NAMALWA (cell line): Measurements from ENCODE around the gene TUBB4B.

Experiments used
- DNase-seq: peaks from one replicate; pipeline ENCODE4 v3.0.0-alpha.2; 2015; ENCODE audit warnings: low spot score

TUBB4B gene

GRCh38 chr9:137270929-137271695 lies 30.0 kb downstream of the TUBB4B start:
- no peak for DNase-seq

GRCh38 chr9:137271696-137272076 lies 30.6 kb downstream of the TUBB4B start:
- DNase-seq, result no peak

- DNase-seq, result no peak
These were observed 31.4 kb downstream of the TUBB4B start for GRCh38 chr9:137272241-137273094.

- no peak for DNase-seq
These were observed 32.0 kb downstream of the TUBB4B start for GRCh38 chr9:137273095-137273490.

- DNase-seq, result peak; percentile 68
These were observed 32.7 kb downstream of the TUBB4B start for GRCh38 chr9:137273611-137274320.

- DNase-seq, result no peak
These were observed 34.1 kb downstream of the TUBB4B start for GRCh38 chr9:137275203-137275587.

- no peak for DNase-seq
These were observed 34.7 kb downstream of the TUBB4B start for GRCh38 chr9:137275588-137276472.

GRCh38 chr9:137276473-137277328 lies 35.6 kb downstream of the TUBB4B start:
- peak; percentile 68 for DNase-seq

GRCh38 chr9:137277329-137278041 lies 36.4 kb downstream of the TUBB4B start, which contains the start of gene TOR4A:
TSS of gene TOR4A (plus strand) at chr9:137277726. CDS start at chr9:137278690, 964 bp downstream.
- DNase-seq, result peak; percentile 71

- peak; percentile 45 for DNase-seq
These were observed 37.1 kb downstream of the TUBB4B start for GRCh38 chr9:137278061-137278701.

- no peak for DNase-seq
These were observed 37.9 kb downstream of the TUBB4B start for GRCh38 chr9:137278721-137279711.

GRCh38 chr9:137279741-137280473 lies 38.8 kb downstream of the TUBB4B start:
- no peak for DNase-seq

GRCh38 chr9:137280474-137281344 lies 39.6 kb downstream of the TUBB4B start:
- DNase-seq, result peak; percentile 53

GRCh38 chr9:137281345-137282116 lies 40.4 kb downstream of the TUBB4B start:
- DNase-seq, result no peak

- peak; percentile 71 for DNase-seq
These were observed 45.9 kb downstream of the TUBB4B start for GRCh38 chr9:137286975-137287383.

GRCh38 chr9:137293094-137293481 lies 52.0 kb downstream of the TUBB4B start:
- DNase-seq, result no peak
